ENCODE measurements around the gene SIRT3.

DNA sequence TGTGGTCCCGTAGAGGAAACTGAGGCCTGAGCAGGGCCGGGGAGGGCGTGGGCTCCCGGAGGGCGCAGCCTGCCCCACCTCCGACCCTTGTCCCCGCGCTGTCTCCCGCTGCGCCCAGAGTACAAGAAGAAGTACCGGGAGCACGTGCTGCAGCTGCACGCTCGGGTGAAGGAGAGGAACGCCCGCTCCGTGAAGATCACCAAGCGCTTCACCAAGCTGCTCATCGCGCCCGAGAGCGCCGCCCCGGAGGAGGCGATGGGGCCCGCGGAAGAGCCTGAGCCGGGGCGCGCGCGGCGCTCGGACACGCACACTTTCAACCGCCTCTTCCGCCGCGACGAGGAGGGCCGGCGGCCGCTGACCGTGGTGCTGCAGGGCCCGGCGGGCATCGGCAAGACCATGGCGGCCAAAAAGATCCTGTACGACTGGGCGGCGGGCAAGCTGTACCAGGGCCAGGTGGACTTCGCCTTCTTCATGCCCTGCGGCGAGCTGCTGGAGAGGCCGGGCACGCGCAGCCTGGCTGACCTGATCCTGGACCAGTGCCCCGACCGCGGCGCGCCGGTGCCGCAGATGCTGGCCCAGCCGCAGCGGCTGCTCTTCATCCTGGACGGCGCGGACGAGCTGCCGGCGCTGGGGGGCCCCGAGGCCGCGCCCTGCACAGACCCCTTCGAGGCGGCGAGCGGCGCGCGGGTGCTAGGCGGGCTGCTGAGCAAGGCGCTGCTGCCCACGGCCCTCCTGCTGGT lies 44.0 kb upstream of the SIRT3 start:
- TF ChIP-seq, protein P1, sequence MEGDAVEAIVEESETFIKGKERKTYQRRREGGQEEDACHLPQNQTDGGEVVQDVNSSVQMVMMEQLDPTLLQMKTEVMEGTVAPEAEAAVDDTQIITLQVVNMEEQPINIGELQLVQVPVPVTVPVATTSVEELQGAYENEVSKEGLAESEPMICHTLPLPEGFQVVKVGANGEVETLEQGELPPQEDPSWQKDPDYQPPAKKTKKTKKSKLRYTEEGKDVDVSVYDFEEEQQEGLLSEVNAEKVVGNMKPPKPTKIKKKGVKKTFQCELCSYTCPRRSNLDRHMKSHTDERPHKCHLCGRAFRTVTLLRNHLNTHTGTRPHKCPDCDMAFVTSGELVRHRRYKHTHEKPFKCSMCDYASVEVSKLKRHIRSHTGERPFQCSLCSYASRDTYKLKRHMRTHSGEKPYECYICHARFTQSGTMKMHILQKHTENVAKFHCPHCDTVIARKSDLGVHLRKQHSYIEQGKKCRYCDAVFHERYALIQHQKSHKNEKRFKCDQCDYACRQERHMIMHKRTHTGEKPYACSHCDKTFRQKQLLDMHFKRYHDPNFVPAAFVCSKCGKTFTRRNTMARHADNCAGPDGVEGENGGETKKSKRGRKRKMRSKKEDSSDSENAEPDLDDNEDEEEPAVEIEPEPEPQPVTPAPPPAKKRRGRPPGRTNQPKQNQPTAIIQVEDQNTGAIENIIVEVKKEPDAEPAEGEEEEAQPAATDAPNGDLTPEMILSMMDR (conservative IDR thresholded peaks at IDR 0.05 in 1 of 2, IDR thresholded peaks at IDR 0.05 in 1 of 2; ENCODE audit: extremely low read depth in 1 of 2, insufficient read depth in 1 of 2, low read depth in 1 of 2, low read length in 2 of 2), result no peak
- TF ChIP-seq EZH2 (IDR thresholded peaks at IDR 0.05; ENCODE audit: borderline replicate concordance, low read length), result no peak
